ENCODE data around the gene LMO7. TPM values are rescaled to one million over a fixed set of nuclear protein-coding genes. Genes with fewer than 3 reads are reported as not detected.

LMO7 gene
- total RNA-seq, 1 experiment from 2014 or later = 105 TPM

- intact Hi-C loops (cut with micrococcal nuclease; ENCODE audit: unreplicated experiment) = loop anchor here (5.0 to 10.0 kb wide), 2 partner anchors 33 to 70 kb away; no protein-coding TSS in a partner anchor
- Mint-ChIP-seq H3K36me3 (ENCODE audit: insufficient read depth, unreplicated experiment) (peaks cover 41% of the 10 kb centered on the region), H3K27me3 (ENCODE audit: unreplicated experiment) (no peaks in the 10 kb centered on the region), H3K9me3 (ENCODE audit: low read depth, unreplicated experiment) (no peaks in the 10 kb centered on the region), H3K4me1 (ENCODE audit: low read depth, unreplicated experiment) (peaks cover 8% of the 10 kb centered on the region), H3K27ac (ENCODE audit: unreplicated experiment) (no peak overlapping the region), H3K4me3 (ENCODE audit: low read depth, unreplicated experiment) (peak overlapping the region; percentile 58)
- BruUV-seq (replicated peaks) = no TSS peak
- no peak for DNase-seq
- TF ChIP-seq, protein P1, sequence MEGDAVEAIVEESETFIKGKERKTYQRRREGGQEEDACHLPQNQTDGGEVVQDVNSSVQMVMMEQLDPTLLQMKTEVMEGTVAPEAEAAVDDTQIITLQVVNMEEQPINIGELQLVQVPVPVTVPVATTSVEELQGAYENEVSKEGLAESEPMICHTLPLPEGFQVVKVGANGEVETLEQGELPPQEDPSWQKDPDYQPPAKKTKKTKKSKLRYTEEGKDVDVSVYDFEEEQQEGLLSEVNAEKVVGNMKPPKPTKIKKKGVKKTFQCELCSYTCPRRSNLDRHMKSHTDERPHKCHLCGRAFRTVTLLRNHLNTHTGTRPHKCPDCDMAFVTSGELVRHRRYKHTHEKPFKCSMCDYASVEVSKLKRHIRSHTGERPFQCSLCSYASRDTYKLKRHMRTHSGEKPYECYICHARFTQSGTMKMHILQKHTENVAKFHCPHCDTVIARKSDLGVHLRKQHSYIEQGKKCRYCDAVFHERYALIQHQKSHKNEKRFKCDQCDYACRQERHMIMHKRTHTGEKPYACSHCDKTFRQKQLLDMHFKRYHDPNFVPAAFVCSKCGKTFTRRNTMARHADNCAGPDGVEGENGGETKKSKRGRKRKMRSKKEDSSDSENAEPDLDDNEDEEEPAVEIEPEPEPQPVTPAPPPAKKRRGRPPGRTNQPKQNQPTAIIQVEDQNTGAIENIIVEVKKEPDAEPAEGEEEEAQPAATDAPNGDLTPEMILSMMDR (IDR thresholded peaks at IDR 0.05; ENCODE audit: unreplicated experiment) = no peak
- CTCF ChIA-PET = no interaction called here
Observed at GRCh38 chr13:75764251-75764925, 128.3 kb downstream of the LMO7 start.

GRCh38 chr13:75764926-75765310 is 128.8 kb downstream of the LMO7 start:
- BruUV-seq (replicated peaks) = no TSS peak
- CTCF ChIA-PET = no interaction called here
- H3K4me3 Mint-ChIP-seq (ENCODE audit: low read depth, unreplicated experiment) = no peak overlapping the region
- H3K9me3 Mint-ChIP-seq (ENCODE audit: low read depth, unreplicated experiment) = no peaks in the 10 kb centered on the region
- H3K27me3 Mint-ChIP-seq (ENCODE audit: unreplicated experiment) = no peaks in the 10 kb centered on the region
- peaks cover 41% of the 10 kb centered on the region for H3K36me3 Mint-ChIP-seq (ENCODE audit: insufficient read depth, unreplicated experiment)
- no peak overlapping the region for H3K27ac Mint-ChIP-seq (ENCODE audit: unreplicated experiment)
- TF ChIP-seq, protein P1 (IDR thresholded peaks at IDR 0.05; ENCODE audit: unreplicated experiment) = no peak
- DNase-seq = no peak
- peaks cover 8% of the 10 kb centered on the region for H3K4me1 Mint-ChIP-seq (ENCODE audit: low read depth, unreplicated experiment)
- intact Hi-C loops (cut with micrococcal nuclease; ENCODE audit: unreplicated experiment) = loop anchor here (5.0 to 10.0 kb wide), 2 partner anchors 32 to 70 kb away; no protein-coding TSS in a partner anchor

GRCh38 chr13:75766636-75767035 is 130.5 kb downstream of the LMO7 start:
- no TSS peak for BruUV-seq (replicated peaks)
- H3K27ac Mint-ChIP-seq (ENCODE audit: unreplicated experiment) = no peak overlapping the region

GRCh38 chr13:75769141-75769905 is 133.2 kb downstream of the LMO7 start:
- Mint-ChIP-seq H3K27me3 (ENCODE audit: unreplicated experiment) (no peaks in the 10 kb centered on the region), H3K36me3 (ENCODE audit: insufficient read depth, unreplicated experiment) (peaks cover 27% of the 10 kb centered on the region), H3K4me3 (ENCODE audit: low read depth, unreplicated experiment) (no peak overlapping the region), H3K27ac (ENCODE audit: unreplicated experiment) (no peak overlapping the region), H3K9me3 (ENCODE audit: low read depth, unreplicated experiment) (peaks cover 2% of the 10 kb centered on the region), H3K4me1 (ENCODE audit: low read depth, unreplicated experiment) (peaks cover 26% of the 10 kb centered on the region)
- intact Hi-C loops (cut with micrococcal nuclease; ENCODE audit: unreplicated experiment) = loop anchor here (10.0 kb wide), 1 partner anchor 65 kb away; no protein-coding TSS in a partner anchor
- no peak for DNase-seq
- TF ChIP-seq, protein P1 (IDR thresholded peaks at IDR 0.05; ENCODE audit: unreplicated experiment) = no peak
- CTCF ChIA-PET = no interaction called here
- BruUV-seq (replicated peaks) = no TSS peak

More at GRCh38 chr13:75766636-75767035, 130.5 kb downstream of the LMO7 start:
- CTCF ChIA-PET = no interaction called here
- no peak for DNase-seq
- Mint-ChIP-seq H3K4me3 (ENCODE audit: low read depth, unreplicated experiment) (no peak overlapping the region), H3K36me3 (ENCODE audit: insufficient read depth, unreplicated experiment) (peaks cover 31% of the 10 kb centered on the region), H3K27me3 (ENCODE audit: unreplicated experiment) (no peaks in the 10 kb centered on the region), H3K9me3 (ENCODE audit: low read depth, unreplicated experiment) (no peaks in the 10 kb centered on the region), H3K4me1 (ENCODE audit: low read depth, unreplicated experiment) (peaks cover 8% of the 10 kb centered on the region)
- intact Hi-C loops (cut with micrococcal nuclease; ENCODE audit: unreplicated experiment) = loop anchor here (10.0 kb wide), 1 partner anchor 68 kb away; no protein-coding TSS in a partner anchor
- TF ChIP-seq, protein P1 (IDR thresholded peaks at IDR 0.05; ENCODE audit: unreplicated experiment) = no peak
